NCI-H2029 (cell line): ENCODE measurements around the gene GLG1.
"Not testable (repeated sequence)": the region's sequence is repeated elsewhere in the genome, so short reads cannot be mapped to it uniquely, and the experiment has no call there.

Experiments used
- DNase-seq: peaks from one replicate; lab custom pipeline; 2025; lab: John Stamatoyannopoulos, UW

The GLG1 gene

DNA sequence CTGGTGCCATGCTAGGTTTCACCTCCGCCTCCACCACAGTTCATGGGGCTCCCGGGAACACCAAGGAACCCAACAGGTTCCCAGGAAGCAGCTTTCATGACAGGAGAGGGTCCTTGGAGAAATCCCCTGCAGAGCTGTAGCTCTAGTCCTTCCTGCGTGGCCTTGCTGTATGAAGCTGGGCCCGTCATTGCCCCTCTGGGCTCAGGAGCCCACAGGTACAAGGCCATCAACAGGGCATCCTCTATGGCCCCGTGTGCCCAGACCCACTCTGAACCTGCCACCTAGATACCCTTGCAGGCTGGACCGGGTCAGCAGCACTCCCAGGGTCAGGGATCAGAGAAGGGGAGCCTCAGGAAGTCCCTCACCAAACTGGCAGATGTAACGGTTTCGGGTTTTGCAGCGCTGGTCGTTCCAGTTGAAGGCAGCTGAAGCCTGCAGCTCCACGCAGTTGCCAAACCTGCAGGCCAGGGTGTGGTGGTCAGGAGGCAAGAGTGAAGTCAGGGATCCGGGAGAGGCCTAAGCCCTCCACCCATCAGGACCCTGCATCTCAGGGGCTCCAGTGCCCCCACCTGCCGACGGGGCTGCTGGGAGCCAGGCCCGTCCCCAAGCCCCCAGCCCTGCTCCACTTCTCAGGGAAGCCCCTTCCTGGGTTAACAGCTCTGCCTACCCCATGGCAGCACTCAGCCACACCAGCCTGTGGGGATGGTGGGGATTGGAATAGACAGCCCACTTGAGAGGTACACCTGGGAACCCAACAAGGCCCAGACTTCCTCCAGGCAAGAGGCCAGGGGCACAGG, 197.5 kb downstream of the GLG1 start:
- DNase-seq: not testable (repeated sequence)

DNA sequence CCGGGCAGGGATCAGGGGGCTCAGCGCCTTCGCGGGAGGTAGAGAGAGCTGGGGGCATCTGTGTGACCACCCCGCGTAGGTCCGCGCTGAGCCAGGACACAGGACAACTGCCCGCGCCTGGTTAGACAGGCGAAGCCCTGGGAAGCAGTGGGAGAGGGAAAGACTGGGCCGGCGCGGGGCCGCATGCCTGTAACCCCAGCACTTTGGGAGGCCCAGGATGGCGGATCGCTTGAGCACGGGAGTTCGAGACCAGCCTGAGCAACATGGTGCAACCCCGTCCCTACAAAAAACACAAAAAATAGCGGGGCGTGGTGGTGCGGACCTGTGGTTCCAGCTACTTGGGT, 199.6 kb downstream of the GLG1 start:
- not testable (repeated sequence) for DNase-seq

DNA sequence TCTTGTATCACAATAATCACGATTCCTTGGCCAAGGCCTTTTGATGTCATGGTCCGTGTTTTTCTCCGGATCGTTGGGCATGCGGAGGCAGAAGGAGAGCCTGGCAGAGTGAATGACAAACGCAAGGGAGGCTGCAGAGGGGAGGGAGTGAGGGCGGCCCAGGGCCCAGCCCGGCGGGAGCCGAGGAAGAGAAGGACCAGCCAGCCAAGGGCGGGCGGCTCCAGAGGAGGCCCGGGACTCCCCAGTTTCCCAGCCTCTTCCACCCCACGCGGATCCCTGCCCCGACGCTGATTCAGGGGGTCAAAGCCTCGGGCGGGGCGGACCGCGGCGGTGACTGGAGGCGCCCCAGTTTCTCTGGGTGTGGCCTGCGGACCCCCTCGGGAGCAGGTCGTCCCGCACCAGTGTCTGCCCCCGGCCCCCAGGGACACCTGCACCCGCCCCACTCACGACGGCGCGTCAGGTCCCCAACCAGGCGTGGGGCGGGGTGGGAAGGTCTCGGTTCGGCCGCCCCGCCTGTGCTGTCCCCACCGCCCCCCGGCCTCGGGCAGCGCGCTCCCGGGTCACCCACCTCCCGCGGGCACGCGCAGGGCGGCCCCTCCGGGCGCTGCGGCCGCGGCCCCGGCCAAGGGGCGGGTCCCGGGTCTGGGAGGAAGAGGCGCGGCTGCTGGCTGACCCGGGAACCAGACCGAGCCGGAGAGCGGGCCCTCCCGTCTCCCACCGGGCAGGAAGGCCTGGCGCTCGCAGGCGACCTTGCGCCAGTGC, 200.1 kb downstream of the GLG1 start:
- DNase-seq: not testable (repeated sequence)

GRCh38 chr16:74404148-74404933, 202.6 kb downstream of the GLG1 start:
- DNase-seq: not testable (repeated sequence)

DNA sequence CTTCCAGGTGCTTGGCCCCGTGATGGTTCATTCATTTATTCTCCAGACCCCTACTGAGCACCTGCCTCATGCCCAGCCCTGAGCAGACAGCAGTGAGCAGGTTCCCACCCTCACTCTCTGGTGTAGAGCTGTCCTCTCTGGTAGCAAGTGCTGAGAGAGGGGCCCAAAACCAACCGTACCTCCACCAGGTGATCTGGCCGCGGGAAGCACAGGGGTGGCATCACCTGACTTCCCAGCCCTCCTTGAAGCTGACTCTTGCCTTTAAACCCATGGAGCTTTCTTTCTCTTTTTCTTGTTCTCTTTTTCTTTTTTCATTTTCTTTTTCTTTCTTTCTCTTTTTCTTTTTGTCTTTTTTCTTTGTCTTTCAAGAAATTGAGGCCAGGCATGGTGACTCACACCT, 206.7 kb downstream of the GLG1 start:
- not testable (repeated sequence) for DNase-seq

- not testable (repeated sequence) for DNase-seq
These were observed 208.6 kb downstream of the GLG1 start for GRCh38 chr16:74398212-74398895.
